ENCODE results near the gene GSE1.

Gene GSE1
- total RNA-seq = 33.2 to 63.4 (median 45.0) reads per million in 4 donors

DNA sequence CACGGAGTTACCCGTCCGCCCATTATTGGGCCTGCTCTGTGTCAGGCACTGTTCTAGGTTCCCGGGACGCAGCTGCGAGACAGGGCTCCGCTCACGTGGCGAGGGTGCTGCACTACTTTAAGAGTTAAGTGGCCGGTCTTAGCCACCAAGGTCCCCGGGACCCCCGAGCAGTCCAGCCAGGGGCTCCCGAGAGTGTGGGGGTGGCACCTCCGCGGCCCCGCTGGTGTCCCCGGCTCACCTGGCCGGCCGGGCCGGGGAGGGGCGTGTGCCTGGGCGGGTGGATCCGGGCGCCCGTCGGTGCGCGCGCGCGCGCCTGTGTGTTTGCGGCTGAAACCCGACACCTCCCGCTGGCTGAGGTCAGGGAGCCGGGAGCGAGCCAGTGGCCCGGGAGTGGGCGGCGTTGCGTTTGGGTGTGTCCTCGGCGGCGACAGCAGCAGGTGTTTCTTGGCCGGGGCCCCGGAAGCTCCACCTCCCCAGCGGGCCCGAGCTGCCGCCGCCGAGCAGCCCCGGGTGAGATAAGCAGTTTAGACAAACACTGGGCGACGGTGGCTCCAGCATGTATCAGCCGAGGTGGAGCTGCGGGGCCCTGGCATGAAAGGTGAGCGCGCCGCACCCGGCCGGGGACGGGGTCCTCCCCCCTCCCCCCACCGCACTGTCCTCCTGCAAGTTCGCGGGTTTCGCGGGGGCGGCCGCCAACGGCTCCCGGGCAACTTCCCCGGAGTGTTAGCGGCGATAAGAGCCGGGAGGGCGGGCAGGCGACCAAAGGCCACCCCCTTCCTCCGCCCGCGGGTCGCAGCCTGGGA is at the start of gene GSE1:
Gene GSE1 (plus strand): TSS at position 522 of the 803 bp plus-strand sequence. CDS start 70 bp downstream, at position 592.
- peak; percentile 38 to 72 (median 59) for DNase-seq

DNA sequence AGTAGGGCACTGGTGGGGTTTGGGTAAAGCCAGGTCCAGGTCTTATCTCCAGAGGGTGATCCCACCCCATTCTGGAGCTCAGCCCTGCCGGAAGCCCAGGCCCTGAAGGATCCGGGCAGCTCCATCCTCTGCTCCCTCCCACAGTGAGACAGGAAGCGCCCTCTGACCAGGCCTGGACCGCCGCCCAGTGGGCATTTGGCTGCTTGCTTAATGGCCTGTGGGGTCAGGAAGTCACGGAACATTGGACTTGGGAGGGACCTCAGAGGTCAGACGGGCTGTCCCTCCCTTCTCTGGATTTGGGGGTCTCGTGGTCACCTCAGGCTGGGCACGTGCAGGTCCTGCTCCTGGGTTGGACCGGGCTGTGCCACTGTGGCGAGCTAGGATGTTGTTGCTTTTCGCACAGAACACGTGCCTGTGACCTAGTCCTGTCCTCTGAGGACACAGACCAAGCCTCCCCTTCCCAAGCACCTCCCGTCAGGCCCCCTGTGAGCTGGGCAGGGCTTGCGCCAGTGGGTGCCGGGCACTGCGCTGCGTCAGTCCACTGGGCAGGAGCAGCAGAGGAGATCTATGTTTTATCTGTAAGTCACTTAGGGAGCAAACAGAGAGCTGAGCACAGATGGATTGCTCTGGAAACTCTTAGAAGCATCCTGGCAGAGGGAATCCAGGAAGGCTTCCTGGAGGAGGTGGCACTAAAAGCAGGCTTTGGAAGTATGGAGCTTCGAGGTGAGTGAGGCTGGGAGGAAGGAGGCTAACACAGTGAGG is 49.4 kb upstream of the GSE1 start:
- DNase-seq = no peak

DNA sequence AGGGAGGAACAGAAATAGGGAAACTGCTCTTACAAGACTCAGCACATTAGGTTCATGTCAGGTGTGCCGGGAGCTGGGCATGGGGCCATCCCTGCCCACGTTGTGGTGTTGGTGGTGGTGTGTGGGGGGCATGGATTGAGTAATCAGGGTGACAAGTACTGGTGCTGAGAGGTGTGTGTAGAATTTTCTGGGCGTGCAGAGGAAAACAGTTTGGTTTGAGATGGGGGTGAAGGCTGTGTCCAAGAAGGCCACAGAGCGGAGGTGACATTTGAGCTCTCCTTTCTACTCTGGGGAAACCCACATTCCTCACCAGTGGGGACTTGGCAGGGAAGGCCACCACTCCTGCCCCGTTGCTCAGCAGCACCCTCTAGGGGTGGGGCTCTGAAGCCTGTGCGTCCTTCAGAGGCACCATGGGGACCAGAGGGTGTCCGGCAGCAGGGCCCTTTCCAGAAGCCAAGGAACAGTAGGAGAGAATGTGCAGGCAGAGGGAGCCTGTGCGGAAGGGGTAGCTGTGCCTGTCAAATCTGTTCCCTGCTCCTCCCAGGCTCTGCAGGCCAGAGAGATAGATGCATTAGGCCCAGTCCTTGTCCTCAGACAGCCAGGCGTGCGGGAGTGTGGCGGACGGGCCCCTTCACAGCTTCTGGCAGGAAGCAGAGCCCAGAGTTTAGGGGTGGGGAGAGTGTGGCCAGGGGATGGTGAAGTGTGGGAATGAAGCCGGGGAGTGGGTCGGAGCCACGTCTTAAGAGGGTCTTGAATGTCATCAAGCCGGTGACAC is 48.7 kb upstream of the GSE1 start:
- DNase-seq = no peak

DNA sequence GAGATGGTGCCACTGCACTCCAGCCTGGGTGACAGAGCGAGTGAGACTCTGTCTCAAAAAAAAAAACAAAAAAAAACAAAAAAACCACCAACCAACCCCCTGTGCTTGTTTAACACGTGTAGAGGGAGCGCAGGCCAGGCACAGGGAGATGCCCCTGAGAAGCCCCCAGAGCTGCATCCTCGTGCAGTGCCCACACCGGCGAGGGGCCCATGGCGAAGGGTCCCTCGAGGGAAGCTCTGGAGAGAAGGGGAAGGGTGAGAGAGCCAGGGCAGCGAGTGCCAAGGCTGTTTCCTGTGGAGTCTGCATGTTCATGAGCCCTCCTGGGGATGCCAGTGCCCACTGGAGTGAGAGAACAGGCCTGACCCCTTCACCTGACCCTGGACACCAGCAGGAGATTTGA is 47.8 kb upstream of the GSE1 start:
- no peak for DNase-seq

DNA sequence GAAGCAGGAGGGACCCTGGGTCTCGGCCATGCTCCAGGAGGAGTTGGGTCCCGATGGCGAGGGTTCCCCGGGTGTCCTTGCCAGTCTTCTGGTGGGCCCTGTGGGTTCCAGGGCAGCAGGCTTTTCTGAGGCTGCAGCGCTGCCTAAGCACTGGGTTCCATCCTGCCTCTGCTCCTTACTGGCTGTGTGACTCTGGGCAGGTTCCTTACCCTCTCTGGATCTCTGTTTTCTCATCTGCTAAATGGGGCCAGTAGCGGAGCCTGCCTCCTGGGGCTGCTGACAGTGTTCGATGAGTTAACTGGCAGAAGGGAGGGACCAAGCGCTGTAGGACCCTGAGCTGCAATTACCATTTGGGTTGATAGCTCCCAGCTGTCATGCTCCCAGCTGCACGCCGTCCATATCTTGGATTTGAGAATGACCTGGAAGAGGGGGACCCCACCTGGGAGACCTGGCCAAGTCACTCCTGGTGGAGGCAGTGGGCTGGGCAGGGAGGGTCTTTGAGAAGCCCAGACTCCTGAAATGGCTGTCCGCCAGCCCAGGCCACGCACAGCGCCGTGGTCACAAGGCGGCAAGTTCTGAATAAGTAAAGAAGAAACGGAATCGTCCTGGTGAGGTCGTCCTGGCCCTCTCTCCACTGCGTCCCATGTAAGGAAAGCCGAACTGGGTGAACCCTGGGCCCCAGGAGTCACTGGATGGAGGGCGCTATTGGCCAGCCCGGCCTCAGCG is 47.2 kb upstream of the GSE1 start:
- no peak for DNase-seq

DNA sequence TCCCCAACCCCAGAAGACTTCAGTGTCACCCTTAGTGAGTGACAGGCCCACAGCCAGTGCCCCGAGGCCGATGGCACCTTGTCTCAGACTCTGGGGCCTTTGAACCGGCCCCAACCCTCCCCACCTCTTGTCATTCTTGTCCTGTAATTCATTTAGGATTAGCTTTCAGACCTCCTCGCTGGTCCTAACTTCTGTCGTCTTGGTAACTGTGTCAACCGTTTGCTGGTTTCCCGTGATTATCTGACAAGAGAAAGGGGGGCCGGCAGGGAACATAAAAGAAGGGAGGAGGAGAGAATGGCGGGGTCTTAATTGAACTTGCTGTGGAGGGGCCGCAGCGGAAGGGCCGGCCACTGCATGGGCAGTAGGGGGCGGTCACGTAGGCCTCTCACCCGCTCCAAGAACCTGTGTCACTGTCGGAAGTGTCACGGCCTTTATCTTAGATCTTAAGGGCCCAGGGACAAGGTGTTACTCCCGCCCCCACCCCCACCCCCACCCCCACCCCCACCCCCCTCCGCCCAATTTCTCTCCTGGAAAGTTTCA is 46.5 kb upstream of the GSE1 start:
- DNase-seq = no peak

DNA sequence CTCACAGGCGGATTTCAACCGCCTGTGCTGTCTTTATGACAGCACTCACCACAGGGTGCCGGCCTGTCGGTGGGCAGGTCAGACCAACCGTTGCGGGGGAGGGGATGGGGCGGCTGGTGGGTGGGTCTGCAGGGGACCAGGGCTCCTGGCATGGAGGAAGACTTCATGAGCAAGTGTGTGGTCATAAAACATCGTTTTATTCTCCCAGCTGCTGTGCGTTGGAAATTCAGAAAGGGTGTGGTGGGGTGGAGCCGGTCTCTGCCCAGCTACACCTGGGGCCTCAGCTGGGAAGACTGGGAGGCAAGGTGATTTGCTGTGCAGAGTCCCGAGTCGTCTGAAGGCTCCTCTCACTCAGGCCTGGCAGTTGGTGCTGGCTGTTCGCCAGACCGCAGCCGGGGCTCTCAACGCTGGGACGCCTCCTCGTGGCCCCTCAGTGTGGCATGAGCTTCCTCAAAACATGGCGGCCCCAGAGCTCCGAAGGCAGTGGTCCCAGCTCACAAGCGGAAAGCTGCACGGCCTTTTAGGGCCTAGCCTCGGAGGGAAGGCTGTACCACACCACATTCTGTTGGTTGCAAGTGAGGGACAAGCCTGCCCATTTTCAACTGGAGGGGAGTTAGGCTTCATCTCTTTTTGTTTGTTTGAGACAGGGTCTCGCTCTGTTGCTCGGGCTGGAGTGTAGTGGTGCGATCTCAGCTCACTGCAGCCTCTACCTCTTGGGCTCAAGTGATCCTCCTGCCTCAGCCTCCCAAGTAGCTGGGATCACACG is 45.8 kb upstream of the GSE1 start:
- no peak for DNase-seq

DNA sequence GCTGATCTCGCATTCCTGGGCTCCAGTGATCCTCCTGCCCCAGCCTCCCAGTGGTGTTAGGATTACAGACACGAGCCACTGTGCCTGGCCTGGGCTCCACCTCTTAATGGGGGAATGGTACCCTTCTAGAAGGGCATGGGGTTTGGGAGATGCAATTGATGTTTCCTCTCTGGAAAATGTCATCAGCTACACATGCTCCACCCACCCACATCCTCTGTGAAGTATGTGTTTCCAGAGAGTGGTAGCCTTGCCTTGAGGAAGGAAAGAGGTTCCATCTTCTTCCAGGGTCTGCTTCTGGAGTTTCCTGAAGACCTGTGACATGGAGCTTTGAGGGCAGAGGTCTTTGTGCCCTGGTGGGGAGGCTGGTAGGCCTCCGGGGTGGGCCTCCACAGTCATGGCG is 45.2 kb upstream of the GSE1 start:
- no peak for DNase-seq

DNA sequence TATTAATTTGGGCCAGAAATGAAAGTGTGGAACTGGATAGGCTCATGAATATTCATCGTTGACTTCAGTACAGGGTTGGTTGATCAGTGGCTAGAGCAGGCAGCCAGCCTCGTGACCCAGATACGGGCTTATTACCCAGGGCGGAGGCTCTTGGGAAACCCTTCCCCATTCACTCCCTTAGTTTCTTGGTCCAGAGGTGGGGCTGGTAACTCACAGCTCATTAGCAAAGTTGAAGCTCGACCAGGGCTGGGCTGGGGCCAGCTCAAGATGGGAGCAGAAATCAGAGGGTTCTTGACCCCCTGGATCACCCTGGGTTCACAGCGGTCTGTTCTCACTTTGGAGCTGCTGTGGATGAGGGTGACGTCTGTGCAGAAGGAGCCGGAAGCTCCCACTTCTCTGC is 44.6 kb upstream of the GSE1 start:
- no peak for DNase-seq

DNA sequence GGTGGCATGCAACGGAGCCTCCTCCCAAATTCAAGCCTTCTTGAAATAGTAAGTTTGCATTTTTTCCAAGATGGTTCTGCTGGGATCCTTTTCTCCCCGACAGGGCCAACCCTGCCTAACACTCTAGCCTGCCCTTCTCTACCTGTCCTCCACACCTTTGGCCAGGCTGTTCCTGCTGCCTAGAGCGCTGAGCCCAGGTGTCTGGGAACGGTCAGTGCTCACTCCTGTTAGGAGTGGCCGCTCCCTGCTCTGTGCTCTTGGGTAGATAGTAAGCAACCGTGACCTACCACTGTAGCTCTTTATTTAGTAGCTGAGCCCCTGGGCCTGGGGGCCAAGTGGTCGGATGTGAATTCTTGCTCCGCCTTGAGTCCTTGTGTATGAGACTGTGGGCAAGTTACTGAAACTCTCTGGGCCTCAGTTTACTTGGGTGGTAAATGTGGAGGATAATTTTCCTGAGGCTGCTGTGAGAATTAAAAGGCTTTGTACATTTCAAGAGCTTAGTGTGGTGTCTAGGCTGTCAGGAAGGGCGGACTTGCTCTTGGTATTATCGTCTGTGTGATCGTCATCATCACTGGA is 44.0 kb upstream of the GSE1 start:
- DNase-seq = no peak

DNA sequence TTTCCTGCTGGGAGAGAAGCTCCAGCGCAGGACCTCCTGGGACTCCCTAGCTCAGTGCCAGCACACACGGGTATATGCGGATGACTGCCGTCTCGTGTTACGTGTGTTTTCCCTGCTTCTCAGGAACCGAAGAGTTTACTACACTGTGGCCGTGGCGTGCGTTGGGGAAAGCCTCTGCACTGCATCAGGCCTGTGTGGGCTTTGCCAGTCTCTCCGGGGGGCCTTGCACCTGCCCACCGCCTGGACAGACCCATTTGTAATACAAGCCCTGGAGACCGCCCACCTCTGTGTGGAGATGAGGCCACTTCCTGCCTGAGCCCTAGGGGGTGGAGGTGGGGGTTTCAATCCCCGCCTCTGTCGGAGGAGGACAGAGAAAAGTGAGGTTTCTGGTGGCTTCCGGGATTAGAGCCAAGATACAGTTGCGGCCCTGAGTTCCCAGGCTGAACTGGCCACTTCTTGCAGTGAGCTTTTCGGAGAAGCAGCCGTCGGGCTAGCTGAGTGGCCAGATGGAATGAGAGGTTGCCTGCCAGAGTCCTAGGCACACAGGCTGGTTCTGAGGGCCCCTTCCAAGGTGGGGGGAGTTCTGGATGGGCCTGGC is 43.4 kb upstream of the GSE1 start:
- DNase-seq = peak in 1 of 5 donors; percentile 56

DNA sequence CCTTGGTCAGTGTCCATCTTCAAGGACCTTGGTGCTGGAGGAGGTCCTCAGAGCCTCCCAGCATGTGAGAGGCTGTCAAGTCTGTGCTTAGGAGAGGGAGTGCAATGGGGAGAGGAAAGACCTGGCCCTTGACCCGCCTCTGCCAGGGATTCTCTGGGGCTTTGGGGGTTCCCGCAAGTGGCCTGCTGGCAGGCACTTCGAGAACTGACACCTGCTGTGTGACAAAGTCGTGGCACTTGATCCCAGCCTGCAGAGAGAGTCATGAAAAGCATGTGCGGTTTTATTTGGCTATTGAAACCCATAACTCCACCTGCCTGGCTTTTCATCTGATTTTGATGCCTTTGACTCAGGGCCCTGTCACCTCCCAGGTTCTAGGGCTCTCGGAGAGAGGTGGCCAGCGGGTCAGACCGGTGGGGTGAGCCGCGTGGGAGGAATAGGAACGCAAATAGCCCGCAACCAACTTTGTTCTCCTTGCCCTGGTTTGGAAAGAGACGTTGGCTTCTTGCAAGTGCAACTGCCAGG is 42.8 kb upstream of the GSE1 start:
- no peak for DNase-seq

DNA sequence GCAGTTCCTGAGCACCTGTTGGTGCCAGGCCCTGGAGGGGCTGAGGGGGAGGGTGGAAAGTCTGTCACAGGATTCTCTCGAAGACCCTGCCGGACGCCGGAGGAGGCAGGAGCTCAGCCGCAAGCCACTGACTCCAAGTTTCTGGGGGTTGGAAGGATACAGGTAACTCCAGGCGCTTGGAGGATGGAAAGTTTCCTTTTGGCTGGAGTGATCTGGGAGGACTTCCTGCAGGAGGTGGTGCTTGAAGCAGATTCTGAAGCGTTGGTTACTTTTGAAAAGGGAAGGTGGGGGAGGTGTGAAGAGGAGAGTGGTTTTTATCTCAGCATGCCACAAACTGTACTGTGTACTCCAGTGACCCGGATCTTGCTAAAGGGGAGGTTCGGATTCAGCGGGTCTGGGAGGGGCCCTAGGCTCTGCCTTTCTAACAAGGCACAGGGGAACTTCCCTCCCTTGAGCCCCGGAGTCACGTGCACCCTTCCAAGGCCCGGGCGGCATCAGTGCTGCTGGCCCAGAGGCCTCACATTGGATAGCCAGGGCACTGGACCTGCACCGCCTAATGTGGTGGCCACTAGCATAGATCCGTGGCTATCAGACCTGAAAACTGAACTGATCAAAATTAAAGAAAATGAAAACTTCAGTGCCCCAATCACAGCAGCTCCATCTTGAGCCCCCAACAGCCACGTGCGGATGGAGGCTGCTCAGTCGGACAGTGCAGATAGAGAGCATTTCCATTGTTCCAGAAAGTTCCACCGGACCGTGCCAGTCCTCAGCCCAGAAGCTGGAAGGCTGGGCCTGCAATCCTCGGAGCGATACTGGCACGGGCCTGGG is 42.2 kb upstream of the GSE1 start:
- DNase-seq = peak in 2 of 5 donors; percentile 19 to 52

DNA sequence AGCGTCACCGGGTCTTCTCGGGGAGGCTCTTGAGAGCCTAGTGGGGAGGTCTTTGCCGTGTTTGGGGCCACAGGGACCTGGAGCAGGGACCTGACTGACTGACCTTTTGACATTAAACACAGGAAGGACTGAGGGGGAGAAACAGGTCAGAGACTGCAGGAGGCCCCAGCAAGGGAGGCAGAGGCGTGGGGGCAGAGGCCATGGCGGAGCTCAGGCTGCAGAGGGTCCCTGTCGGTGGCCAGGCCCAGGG is 41.6 kb upstream of the GSE1 start:
- DNase-seq = no peak

DNA sequence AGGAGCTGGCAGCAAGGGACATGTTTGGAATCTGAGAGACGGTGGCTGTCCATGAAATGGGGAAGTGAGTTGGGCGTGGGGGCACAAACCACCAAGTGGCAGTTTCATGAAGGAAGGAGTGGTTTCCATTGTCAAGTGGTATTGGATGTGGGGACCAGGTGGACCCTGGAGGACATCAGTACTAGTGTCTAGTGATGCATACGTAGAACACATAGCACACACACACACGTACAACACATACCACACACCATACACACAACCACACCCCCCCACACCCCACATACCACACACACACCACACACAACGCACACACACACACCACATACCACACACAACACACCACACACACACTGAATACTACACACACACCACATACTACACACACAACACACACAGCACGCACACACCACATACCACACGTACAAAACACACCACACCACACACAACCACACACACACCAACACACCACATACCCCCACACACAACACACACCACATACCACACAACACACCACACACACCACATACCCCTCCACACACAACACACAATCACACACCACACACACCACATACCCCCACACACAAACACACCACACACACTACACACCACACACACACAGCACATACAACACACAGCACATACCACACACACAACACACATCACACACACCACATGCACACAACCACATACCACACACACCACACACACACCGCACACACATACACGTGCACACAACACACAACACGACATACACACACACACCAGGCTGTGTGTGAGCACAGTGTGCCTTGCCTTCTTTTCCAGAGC is 41.1 kb upstream of the GSE1 start:
- DNase-seq = peak in 1 of 5 donors; percentile 29

DNA sequence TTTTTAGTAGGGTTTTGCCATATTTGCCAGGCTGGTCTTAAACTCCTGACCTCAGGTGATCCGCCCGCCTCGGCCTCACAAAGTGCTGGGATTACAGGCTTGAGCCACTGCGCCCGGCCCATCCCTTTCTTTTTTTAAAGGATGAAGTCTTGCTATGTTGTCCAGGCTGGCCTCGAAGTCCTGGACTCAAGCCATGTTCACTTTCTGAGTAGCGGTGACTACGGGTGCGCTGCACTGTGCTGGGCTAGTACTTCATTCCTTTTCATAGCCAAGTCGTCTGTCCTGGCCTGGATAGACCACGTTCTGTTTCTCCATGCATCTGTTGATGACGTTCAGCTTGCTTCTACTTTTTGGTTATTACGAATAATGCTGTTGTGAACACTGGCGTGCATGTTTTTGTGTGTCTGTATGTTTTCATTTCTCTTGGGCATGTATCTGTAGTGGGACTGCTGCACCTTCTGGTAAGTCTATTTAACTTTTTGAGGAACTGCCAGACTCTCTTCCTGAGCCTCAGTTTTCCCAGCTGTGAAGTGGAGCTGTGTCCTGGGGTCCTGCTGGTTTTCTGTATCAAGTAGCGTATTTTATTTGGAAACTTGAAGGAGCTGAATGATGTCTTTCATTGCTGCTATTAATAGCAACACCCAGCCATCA is 40.0 kb upstream of the GSE1 start:
- no peak for DNase-seq

DNA sequence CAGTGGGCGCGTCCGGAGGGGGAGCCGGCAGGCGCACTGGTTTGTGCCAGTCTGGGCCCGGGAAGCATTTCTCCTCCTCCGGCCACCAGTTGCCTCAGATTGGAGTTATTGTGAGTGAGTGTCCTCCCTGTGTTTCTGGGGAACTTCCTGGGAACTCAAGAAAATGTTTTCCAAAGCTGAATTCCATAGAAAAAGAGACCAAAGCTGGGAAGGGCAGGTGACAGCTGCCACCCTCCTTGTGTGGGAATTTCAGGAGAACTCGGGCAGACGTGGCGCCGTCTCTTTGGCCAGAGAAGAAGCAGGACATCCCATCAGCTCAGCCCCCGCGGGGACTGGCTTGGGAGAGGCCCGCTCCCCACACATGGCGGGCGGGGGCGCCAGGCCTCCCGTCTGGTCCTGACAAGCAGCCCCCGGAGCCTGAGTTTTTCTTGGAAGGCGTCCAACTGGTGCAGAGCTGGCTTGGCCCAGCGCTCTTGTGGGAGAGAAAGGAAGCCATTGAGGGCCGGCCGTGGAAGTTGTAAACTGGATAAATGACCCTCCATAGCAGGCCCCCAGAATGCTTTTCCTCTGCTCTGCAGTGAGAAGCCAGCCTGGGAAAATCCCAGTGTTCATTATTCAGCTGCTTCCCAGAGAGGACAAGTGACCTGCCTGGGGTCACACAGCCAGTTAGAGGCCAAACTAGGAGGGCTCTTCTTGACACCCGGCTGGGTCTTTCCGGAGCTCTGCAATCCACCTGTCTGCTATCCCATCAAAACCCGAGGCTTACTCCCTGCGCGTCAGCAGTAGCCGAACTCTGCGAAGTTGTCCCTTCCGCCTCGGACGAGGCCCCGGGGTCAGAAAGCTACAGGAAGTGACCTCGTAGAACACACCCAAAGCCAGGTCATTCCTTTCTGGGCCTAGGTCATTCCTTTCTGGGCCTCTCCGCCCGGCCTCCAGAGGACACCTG is 39.2 kb upstream of the GSE1 start:
- DNase-seq = no peak
